ENCODE measurements around the gene VPS54.

DNA sequence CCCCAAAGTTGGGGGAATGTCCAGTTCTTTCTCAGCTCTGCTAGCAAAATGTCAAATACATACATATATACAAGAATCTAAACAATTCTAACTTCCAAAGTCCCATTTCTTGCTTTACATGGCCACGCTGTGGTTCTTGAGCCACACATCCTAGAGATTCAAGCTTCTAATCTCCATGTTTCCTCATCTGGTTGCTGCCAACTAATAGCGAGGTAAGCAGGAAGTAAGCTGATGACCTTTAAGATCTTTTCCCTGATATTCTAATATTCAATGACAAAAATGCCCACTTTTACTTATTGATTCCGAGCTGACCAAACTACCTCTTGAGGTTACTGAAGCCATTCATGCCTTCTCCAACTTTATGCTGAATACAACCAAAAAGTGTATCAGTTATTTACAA, 3.3 kb downstream of the VPS54 start:
- TF ChIP-seq, protein P1, sequence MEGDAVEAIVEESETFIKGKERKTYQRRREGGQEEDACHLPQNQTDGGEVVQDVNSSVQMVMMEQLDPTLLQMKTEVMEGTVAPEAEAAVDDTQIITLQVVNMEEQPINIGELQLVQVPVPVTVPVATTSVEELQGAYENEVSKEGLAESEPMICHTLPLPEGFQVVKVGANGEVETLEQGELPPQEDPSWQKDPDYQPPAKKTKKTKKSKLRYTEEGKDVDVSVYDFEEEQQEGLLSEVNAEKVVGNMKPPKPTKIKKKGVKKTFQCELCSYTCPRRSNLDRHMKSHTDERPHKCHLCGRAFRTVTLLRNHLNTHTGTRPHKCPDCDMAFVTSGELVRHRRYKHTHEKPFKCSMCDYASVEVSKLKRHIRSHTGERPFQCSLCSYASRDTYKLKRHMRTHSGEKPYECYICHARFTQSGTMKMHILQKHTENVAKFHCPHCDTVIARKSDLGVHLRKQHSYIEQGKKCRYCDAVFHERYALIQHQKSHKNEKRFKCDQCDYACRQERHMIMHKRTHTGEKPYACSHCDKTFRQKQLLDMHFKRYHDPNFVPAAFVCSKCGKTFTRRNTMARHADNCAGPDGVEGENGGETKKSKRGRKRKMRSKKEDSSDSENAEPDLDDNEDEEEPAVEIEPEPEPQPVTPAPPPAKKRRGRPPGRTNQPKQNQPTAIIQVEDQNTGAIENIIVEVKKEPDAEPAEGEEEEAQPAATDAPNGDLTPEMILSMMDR (IDR thresholded peaks at IDR 0.05): no peak
- TF ChIP-seq POLR2A (IDR thresholded peaks at IDR 0.05; ENCODE audit: low read depth) (no peak), POLR2AphosphoS5 (IDR thresholded peaks at IDR 0.05) (no peak), EP300 (IDR thresholded peaks at IDR 0.05) (no peak)

Data from esophagus muscularis mucosa (tissue), 4 donors.